HG02763 (cell line): ENCODE measurements around the gene SRSF4.

ENCODE experiments used
- ATAC-seq: cut with Tn5 transposase; IDR thresholded peaks from one replicate; pipeline ENCODE4 v1.9.1; 2021; ENCODE audit warnings: mild to moderate bottlenecking, moderate library complexity; ENCODE audit not compliant: unreplicated experiment

Gene SRSF4

GRCh38 chr1:29099286-29099685, 82.4 kb downstream of the SRSF4 start:
- no peak for ATAC-seq
